Diencephalon (tissue), 1 donor: ENCODE measurements around the gene ADAMTSL4. TPM values are rescaled to one million over a fixed set of nuclear protein-coding genes. Genes with fewer than 3 reads are reported as not detected.

ENCODE experiments used
- small RNA-seq: library from RNA; depleted of rRNA; stranded (forward); fragments of <200 nt; gene quantifications from one replicate; pipeline ENCODE3, GENCODE V24; 2014
- total RNA-seq: library from RNA; depleted of rRNA; stranded (reverse); fragments of >200 nt; gene quantifications from one replicate; pipeline ENCODE4 v1.2.3, GENCODE V29; 2014

The ADAMTSL4 gene
- total RNA-seq = 0.23 TPM

DNA sequence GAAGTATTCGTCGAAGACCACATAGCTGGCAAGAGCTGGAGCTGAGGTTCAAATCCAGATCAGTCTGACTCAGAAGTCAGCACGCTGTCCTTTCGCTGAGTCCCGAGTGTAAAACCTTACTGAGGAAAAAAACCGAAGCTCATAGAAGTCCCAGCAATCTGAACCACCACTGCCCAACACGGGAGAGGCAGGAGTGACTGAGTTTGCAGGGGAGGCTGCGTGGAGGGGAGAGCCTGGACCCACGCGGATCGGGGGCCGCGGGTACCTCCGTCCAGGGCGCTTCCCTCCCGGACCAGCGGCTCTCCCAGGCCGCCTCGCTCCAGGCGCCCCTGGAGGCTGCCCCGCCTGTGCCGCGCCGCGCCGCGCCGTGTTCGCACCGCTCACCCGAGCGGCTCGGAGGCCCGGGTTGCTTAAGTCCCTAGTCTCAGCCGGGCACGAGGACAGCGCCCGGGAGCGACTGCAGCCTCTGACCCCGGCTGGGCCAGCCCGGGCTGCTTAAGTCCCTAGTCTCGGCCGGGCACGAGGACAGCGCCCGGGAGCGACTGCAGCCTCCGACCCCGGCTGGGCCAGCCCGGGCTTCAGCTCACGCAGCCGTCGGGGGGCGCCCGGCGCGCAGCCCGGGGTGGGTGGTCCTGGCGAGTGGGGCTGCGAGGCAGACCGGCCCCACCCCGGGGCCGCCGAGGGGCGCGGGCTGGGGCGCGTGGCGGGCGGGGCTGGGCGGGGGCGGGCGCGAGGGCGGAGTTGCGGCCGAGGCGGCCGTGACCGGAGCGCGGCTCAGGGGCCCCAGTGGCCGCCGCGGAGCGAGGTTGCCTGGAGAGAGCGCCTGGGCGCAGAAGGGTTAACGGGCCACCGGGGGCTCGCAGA lies at the start of gene ADAMTSL4:
Gene ADAMTSL4 (plus strand): TSS at position 777 of the 864 bp plus-strand sequence. CDS start 2,881 bp downstream, outside the sequence.

DNA sequence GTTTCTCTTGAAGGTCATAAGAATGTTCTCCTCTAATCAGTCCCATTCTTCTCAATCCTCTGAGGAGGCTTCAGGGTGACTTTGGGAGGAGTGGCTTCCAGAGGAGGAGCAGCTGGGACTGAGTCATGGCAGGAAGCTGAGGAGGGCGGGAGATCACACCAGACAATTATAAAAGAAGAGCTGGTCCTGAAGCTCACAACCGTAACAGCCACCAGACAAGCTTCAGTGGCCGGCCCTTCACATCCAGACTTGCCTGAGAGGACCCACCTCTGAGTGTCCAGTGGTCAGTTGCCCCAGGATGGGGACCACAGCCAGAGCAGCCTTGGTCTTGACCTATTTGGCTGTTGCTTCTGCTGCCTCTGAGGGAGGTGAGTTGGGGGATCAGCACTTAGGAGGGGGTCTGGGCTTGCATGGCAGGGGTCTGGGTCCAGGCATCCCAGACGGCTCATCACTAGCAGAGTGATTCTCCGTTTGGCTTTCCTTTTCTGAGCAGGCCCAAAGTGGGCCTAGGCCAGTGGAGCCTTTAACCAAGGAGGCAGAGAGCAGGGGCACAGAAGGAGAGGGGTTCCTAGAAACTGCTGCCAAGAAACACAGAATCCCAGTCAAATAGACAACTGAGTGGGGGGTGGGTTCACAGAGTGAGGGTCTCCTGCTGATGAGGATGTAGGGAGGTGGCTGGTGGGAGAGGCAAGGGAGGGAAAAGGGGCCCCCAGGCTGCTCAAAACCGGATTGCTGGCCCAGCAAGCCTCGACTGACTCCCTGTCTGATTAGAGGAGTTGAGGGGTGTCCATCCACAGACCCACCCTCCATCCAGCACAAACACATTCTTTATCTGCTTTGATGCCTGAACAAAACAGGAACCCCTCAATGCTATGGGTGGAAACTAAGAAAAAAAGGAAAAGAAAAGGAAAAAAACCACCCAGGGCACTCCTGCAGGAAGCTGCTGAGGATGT lies 41.0 kb upstream of the ADAMTSL4 start, which contains the start of gene ECM1:
Gene ECM1 (plus strand): TSS at position 198 of the 953 bp plus-strand sequence. CDS start 101 bp downstream, at position 299.

DNA sequence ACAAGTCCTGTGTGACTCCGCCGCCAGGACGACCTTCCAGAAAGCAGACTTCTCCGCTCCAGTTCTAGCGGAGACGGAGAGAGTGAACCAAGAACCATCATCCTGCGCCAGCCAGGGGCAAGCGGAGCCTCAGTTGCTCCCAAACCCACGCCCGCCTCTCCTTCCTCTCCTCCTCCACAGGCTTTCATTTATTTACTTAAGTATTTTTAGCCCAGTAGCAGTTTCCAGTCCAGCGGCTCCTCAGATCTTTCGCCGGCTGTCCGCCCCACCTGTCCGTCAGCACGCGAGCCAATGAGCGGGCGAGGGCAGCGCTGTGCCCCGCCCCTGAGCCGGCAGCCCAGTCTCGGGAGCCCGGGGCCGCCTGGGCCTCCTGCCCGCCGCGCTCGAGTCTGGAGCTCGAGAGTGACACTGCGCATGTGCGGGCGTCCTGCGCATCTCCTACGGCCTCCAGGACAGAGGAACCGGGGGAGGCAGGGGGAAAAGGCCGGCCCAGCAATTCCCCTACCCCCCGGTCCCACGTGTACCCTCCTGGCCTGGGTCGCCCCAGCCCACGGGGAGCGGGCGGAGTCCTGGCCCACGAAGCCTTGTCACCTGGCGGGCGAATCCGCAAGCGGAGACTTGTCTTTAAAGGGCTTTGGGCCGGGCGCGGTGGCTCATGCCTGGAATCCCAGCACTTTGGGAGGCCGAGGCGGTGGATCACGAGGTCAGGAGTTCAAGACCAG lies 33.7 kb upstream of the ADAMTSL4 start, which contains the start of gene FALEC:
Gene FALEC (plus strand): TSS at position 425 of the 722 bp plus-strand sequence.

DNA sequence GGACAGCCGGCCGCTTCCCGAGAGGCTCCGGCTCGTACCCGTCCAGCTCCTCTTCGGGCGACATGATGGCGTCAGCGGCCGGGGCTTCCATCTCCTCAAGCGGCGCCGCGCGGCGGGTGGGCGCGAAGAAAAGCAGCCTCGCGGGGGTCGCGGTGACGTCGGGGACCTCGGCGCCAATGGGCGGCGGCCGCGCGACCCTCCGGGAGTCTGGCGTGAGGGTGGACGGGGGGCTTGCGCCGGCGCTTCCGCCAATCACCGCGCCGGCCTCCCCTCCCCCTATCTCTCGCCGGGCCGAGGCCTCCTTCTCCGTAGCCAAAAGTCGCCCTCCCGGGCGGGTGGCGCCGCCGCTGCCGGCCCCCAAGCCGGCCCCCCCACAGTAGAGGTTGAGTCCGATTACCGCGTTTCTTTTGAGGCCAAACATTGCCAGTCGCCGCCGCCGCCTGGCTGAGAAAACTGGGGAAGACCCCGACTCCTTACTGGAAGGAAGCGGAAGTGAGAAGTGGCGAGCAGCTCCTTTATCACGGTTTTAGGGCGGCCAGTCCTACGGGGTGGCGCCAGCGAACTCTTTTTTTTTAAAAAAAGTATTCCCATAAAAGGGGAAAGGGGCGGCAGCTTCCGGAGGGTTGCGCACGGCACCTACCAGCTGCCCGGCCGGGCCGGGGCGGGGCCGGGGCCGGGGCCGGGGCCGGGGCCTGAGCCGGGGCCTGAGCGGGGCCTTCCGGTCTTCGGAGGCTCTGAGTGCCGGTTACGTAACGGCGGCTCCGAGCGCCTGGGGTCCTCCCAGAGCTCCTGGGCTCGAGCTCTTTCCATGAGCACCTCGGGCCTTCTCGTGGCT lies 30.1 kb downstream of the ADAMTSL4 start, which contains the start of gene MCL1:
Gene MCL1 (minus strand): TSS at position 501 of the 835 bp plus-strand sequence. CDS start 80 bp downstream, at position 421.

Small RNA genes within 50 kb of the gene (small RNA-seq; reads per million reads assigned to genes)
- gene MIR4257 (not detected), gene RF00015 (not detected), gene RF00561 (not detected), gene RN7SL473P (not detected), gene RN7SL600P (not detected)

Other genes starting within 250 kb of the ADAMTSL4 start
- gene PRPF3, start 227.9 kb upstream of the ADAMTSL4 start, total RNA-seq = 45.2 TPM
- gene RPRD2, start 185.3 kb upstream of the ADAMTSL4 start, total RNA-seq = 18.9 TPM
- 33.7 TPM for gene TARS2, start 62.0 kb upstream of the ADAMTSL4 start, total RNA-seq
- gene ECM1, start 41.3 kb upstream of the ADAMTSL4 start, total RNA-seq = 1.6 TPM
- 0.92 TPM for gene FALEC, start 33.7 kb upstream of the ADAMTSL4 start, total RNA-seq
- gene MCL1, start 30.2 kb downstream of the ADAMTSL4 start, total RNA-seq = 103 TPM
- gene ENSA, start 80.2 kb downstream of the ADAMTSL4 start, total RNA-seq = 127 TPM
- 10.8 TPM for gene GOLPH3L, start 147.7 kb downstream of the ADAMTSL4 start, total RNA-seq
- gene HORMAD1, start 171.5 kb downstream of the ADAMTSL4 start, total RNA-seq = 1.4 TPM
- 19.8 TPM for gene CTSS, start 216.4 kb downstream of the ADAMTSL4 start, total RNA-seq